ENCODE results near the gene LAMTOR4.

- TF ChIP-seq CTCF (IDR thresholded peaks at IDR 0.05) (no peak), POLR2A (IDR thresholded peaks at IDR 0.05) (no peak)
Observed at GRCh38 chr7:100115026-100115425, 33.7 kb upstream of the LAMTOR4 start.

Measured in heart left ventricle (tissue), 13 donors.